Aorta (tissue), 5 donors: ENCODE data around the gene CHRNB4. TPM values are rescaled to one million over a fixed set of nuclear protein-coding genes. Genes with fewer than 3 reads are reported as not detected.

ENCODE experiments used
- ATAC-seq: fragments of 200-7000 bp; cut with Tn5 transposase; one replicate; pipeline ENCODE4 v1.9.1; 2022; ENCODE audit warnings: moderate library complexity; ENCODE audit not compliant: low FRiP score
- DNase-seq, 2 donors: peaks; one replicate each; pipeline ENCODE4 v3.0.0-alpha.2; 2020
- H3K27ac ChIP-seq, 2 donors: one replicate each; pipeline ENCODE4 v1.5.1; 2013; ENCODE audit warnings: low read length in 2 of 2, mild to moderate bottlenecking in 2 of 2, moderate library complexity in 2 of 2, control low read depth in 1 of 2, inconsistent platforms in 1 of 2, low read depth in 1 of 2
- H3K27me3 ChIP-seq, 2 donors: one replicate each; pipeline ENCODE4 v1.6.1; 2013; ENCODE audit warnings: control low read depth in 1 of 2, low read length in 1 of 2, mild to moderate bottlenecking in 1 of 2, moderate library complexity in 1 of 2; ENCODE audit not compliant: insufficient read depth in 2 of 2, control insufficient read depth in 1 of 2
- H3K36me3 ChIP-seq, 2 donors: one replicate each; pipeline ENCODE4 v1.6.1; 2013; ENCODE audit warnings: control low read depth in 1 of 2, low read length in 1 of 2, mild to moderate bottlenecking in 1 of 2; ENCODE audit not compliant: insufficient read depth in 2 of 2, control insufficient read depth in 1 of 2
- H3K4me1 ChIP-seq, 2 donors: one replicate each; pipeline ENCODE4 v1.6.1; 2013; ENCODE audit warnings: low read length in 2 of 2, control low read depth in 1 of 2, mild to moderate bottlenecking in 1 of 2, moderate library complexity in 1 of 2; ENCODE audit not compliant: insufficient read depth in 2 of 2, control insufficient read depth in 1 of 2
- H3K4me3 ChIP-seq, 2 donors: one replicate each; pipeline ENCODE4 v1.5.1; 2013; ENCODE audit warnings: low read length in 2 of 2, control low read depth in 1 of 2, mild to moderate bottlenecking in 1 of 2
- H3K9me3 ChIP-seq: one replicate; pipeline ENCODE4 v1.6.1; 2013; ENCODE audit warnings: mild to moderate bottlenecking, low read length; ENCODE audit not compliant: control insufficient read depth
- WGBS, 2 donors: extraction: QIAGEN DNeasy Blood & Tissue Kit; methylation state at CpG; one replicate each; pipeline ENCODE4 v1.1.7; 2013; 5-methylcytosine and 5-hydroxymethylcytosine counted together
- intact Hi-C, 2 donors: fragments of 100-400 bp; cut with DNase I; formaldehyde crosslinking; loops; one replicate each; pipeline versions ENCODE4 v1.14.2 to v1.15.0; 2022
- polyA plus RNA-seq, 2 donors: library from polyadenylated mRNA; stranded (reverse); fragments of 200-250 nt; gene quantifications; one replicate each; pipeline ENCODE4 v1.2.3, GENCODE V29; 2013
- total RNA-seq, 2 donors: library from RNA; stranded (reverse); fragmentation: NEBNext Ultra II Directional; extraction: Animal tissue kit (Norgen Biotek cat#: 25700); gene quantifications; one replicate each; pipeline ENCODE4 v1.2.1, GENCODE V29; 2021
- donor health status: healthy with polysubstance abuse.
- donor health status: Bipolar disorder and iron deficiency.
- donor health status: DM: no; HTN: no; CAD: no.
- donor health status: DM: no; HTN: no; CAD: no.
- donor health status: DM: yes; HTN: yes; CAD: no.

Gene CHRNB4
- total and polyA plus RNA-seq, 4 donors = not detected

DNA sequence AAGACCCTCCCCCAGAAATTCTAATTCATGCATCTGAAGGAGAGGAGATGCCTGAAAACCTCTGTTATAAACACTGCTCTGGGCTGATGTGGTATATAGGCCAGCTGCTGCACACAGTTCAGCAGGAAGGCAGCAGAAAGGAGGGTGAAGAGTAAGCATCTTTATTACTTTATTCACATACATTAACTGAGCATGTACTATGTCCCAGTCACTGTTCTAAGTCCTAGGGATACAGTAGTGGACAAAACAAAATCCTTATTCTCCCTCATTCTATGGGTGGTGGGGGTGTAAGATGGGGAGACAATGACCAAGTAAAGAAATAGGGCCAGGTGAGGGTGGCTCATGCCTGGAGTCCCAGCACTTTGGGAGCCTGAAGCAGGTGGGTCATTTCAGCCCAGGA is 17.8 kb upstream of the CHRNB4 start:
- no peak overlapping the region for H3K4me3 ChIP-seq
- H3K27ac ChIP-seq = no peak overlapping the region
- H3K4me1 ChIP-seq = no peaks in the 10 kb centered on the region
- no peak for DNase-seq
- ATAC-seq = no peak
- H3K27me3 ChIP-seq = no peaks in the 10 kb centered on the region
- intact Hi-C loops = no loop called here
- no peaks in the 10 kb centered on the region for H3K9me3 ChIP-seq
- no peaks in the 10 kb centered on the region for H3K36me3 ChIP-seq

DNA sequence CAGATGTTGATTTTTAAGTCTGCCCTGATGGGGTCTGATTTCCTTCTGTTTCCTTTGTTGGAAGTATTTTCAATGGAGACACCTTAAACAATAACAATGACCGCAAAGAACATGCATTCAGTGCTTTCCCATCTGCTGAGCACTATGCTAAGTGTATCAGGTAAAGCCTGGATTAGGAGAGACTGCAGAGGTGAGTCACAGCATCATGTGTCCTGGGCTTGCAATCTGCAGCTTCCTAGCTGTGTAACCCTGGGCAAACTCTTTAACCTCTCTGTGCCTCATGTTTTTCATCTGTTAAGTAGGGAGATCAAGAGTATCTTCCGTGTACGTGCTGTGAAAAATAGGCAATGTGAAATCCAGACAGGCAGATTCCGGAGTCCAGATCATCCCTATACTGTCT is 13.3 kb upstream of the CHRNB4 start:
- H3K4me3 ChIP-seq = no peak overlapping the region
- ATAC-seq (no peak), DNase-seq (no peak)
- H3K27ac ChIP-seq = no peak overlapping the region
- no peaks in the 10 kb centered on the region for H3K9me3 ChIP-seq
- intact Hi-C loops = no loop called here
- no peaks in the 10 kb centered on the region for H3K4me1 ChIP-seq
- 86 to 87% methylated on average over 4 of the region's 4 CpGs for WGBS, 2 donors
- H3K27me3 ChIP-seq = no peaks in the 10 kb centered on the region
- H3K36me3 ChIP-seq = no peaks in the 10 kb centered on the region

DNA sequence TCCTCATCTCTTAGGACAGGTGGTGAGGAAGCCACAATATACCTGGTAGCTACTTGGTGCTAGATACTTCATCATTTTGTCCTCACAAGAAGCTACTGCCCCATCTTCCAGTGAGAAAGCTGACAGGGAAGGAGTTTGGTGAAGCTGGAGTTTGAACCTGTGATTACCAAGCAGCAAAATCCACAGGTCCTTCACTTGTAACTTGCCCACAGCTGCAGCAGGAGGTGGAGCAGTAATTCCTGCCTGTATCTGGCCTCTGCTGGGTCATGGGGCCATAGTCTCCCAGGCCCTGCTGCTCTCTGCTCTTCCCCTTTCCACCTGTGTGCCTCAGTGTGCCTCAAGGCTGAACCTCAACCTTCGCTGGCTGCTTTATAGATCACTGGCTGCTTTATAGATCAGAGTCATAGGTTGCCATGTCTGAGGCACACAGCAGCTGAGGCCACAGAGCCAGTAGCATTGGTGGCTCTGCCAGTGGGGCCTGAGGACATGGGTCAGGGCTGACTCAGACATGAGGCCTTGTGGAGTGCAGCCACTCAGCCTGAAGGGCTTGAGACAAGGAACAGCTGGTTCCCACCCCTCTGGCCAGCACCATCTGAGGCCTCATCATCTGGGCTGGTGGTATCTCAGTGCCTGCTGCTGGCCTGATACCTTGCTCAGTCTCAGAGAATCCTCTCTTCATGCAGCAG is 11.1 kb upstream of the CHRNB4 start:
- intact Hi-C loops = no loop called here
- Histone ChIP-seq H3K4me3 (no peak overlapping the region), H3K27me3 (no peaks in the 10 kb centered on the region), H3K9me3 (no peaks in the 10 kb centered on the region), H3K4me1 (no peaks in the 10 kb centered on the region), H3K27ac (no peak overlapping the region), H3K36me3 (no peaks in the 10 kb centered on the region)
- 96 to 98% methylated on average over 1 of the region's 1 CpG for WGBS, 2 donors
- no peak for ATAC-seq
- no peak for DNase-seq

DNA sequence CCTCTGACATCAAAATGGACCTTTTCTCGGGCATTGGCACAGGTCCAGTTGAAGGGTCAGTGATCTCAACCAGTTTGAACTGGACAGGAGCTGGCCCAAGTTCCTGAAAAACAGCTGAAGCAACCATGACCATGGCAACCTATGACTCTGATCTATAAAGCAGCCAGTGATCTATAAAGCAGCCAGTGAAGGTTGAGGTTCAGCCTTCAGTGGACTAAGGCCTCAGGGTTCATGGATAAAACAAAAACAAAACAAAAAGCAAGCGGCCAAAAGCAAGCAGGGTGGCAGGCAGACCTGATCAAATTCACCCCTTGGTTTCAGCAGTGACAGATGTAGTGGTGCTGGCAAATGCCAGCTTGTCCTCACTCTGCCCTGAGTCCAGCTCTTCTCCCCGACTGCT is 10.0 kb upstream of the CHRNB4 start:
- Histone ChIP-seq H3K9me3 (no peaks in the 10 kb centered on the region), H3K4me1 (no peaks in the 10 kb centered on the region), H3K4me3 (no peak overlapping the region), H3K27me3 (no peaks in the 10 kb centered on the region), H3K36me3 (no peaks in the 10 kb centered on the region), H3K27ac (no peak overlapping the region)
- ATAC-seq = no peak
- intact Hi-C loops = no loop called here
- 61 to 62% methylated on average over 3 of the region's 3 CpGs for WGBS, 2 donors
- DNase-seq = no peak

DNA sequence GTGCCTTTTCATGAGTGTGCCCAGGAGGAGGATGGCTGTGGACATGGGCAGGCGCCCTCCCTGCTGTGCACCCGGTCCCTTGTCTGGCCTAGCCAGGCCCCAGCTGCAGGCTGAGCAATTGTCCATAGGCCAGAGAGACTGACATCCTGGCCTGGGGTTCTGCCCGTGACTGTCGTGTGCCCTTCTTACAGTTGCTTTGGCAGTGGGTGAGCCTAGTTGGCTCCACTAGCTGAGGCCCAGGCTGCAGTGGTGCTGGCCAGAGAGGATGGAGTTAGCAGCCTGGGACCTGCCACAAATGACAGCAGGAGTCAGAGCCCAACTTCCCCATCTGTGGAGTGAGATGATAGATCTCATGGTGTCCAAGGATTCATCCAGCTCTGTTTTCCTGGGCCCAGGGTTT is 9.0 kb upstream of the CHRNB4 start:
- no peak for DNase-seq
- Histone ChIP-seq H3K4me3 (no peak overlapping the region), H3K27ac (no peak overlapping the region), H3K4me1 (no peaks in the 10 kb centered on the region), H3K36me3 (no peaks in the 10 kb centered on the region), H3K27me3 (no peaks in the 10 kb centered on the region), H3K9me3 (no peaks in the 10 kb centered on the region)
- ATAC-seq = no peak
- intact Hi-C loops = no loop called here
- WGBS, 2 donors = 26 to 31% methylated on average over 4 of the region's 4 CpGs

DNA sequence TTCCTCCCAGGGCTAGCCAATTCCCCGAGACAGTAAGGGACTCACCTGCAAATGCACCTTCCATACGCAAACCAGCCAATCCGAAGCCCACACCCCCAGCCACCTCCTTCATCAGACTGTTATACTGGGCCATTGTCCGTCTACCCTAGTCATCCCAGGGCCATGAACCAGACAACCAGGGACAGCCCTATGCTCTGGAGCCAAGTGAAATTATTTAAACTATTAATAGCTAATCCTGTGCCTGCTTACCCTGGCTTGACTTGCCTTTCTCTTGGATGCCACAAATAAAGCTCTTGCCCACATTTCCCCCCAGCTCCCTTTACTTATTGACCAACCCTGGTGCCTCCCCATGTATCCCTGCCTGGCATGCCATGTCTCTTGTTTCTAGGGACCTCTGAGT is 4.0 kb upstream of the CHRNB4 start:
- no peaks in the 10 kb centered on the region for H3K27me3 ChIP-seq
- 41 to 46% methylated on average over 4 of the region's 4 CpGs for WGBS, 2 donors
- H3K4me1 ChIP-seq = peaks cover 0 to 3% of the 10 kb centered on the region in 2 donors
- DNase-seq = no peak
- intact Hi-C loops = loop anchor here in 1 of 2 donors (10.0 kb wide), 1 partner anchor 540 kb away; no protein-coding TSS in a partner anchor
- no peaks in the 10 kb centered on the region for H3K9me3 ChIP-seq
- H3K36me3 ChIP-seq = no peaks in the 10 kb centered on the region
- H3K4me3 ChIP-seq = no peak overlapping the region
- H3K27ac ChIP-seq = no peak overlapping the region
- ATAC-seq = no peak

DNA sequence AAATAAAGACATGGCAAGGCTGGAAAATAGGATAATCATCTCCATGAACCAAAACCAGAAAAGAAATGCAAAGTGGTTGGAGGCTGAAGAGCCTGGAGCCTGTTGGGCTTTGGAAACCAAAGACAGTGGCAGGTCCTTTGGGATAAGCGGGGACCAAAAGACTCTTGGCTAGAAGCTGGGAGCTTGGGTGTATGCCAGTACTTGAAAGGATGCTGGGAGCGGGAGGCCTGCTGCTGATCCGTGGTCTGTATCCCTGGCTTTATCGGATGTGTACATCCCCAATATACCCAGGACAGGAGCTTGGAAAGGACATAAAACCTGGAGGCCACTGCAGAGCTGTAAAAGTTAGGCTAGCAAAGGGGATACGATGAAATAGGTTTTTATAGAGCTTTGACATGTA is 1.3 kb upstream of the CHRNB4 start:
- H3K4me3 ChIP-seq = no peak overlapping the region
- peaks cover 0 to 3% of the 10 kb centered on the region in 2 donors for H3K4me1 ChIP-seq
- DNase-seq (no peak), ATAC-seq (no peak)
- WGBS, 2 donors = 31 to 37% methylated on average over 5 of the region's 5 CpGs
- no peak overlapping the region for H3K27ac ChIP-seq
- no peaks in the 10 kb centered on the region for H3K27me3 ChIP-seq
- intact Hi-C loops = loop anchor here in 1 of 2 donors (10.0 kb wide), 1 partner anchor 542 kb away; no protein-coding TSS in a partner anchor
- H3K36me3 ChIP-seq = no peaks in the 10 kb centered on the region
- H3K9me3 ChIP-seq = no peaks in the 10 kb centered on the region

DNA sequence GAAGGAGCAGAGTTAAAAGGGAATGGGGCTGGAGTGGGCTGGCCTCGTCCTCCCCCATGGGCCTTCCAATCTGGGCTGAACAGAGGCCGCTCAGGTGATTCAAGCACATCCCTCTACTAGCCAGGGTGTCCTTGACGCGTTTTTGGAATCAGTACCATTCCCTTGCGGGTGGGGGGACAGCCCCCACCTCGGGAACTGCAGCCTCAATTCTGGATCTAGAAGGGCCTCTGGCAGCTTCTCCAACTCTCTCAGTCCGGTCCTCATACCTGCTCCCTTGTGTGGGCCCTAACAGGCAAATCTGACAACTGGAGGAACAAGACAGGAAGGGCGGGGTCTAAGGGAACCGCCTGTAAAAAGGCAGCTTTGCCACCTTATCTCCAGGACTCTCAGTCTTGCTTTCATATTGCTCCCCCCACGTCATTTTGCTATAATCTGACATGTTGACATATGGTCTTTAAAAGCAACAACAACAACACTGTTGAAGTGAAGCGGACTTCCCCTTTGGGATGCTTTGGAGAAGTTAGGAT is 802 bp upstream of the CHRNB4 start:
- WGBS, 2 donors = 75 to 79% methylated on average over 11 of the region's 11 CpGs
- intact Hi-C loops = loop anchor here in 1 of 2 donors (10.0 kb wide), 1 partner anchor 543 kb away; no protein-coding TSS in a partner anchor
- no peaks in the 10 kb centered on the region for H3K36me3 ChIP-seq

DNA sequence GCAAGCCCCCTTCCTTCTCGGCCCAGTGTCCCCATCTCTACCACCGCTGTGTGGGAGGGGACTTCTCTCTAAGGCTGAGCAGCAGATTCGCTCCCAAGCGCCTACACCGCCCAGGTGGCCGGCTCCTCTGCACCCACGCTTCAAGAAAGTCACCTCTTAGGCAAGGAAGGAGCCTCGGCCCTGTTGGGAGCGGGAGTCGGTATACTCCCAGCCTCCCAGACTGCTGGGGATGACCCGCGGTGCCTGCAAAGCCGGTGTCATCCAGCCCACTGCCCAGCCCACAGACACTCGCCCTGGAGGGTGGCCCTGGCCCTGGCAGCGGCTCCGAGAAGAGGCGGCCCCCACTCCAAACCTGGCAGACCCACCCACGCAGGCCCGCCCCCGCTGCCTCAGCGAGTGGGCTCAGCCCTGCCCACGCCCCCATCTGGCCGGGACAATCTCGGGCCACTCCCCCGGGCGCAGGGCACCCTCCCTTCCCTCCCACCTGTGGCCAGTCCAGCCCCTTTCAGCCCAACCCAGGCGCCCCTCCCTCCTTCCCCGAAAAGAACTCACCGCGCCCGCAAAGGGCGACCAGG is 396 bp downstream of the CHRNB4 start:
- Histone ChIP-seq H3K9me3 (no peaks in the 10 kb centered on the region), H3K4me1 (peaks cover 0 to 3% of the 10 kb centered on the region in 2 donors), H3K4me3 (peak overlapping the region in 1 of 2 donors; percentile 30), H3K27ac (no peak overlapping the region), H3K36me3 (no peaks in the 10 kb centered on the region), H3K27me3 (no peaks in the 10 kb centered on the region)
- intact Hi-C loops = loop anchor here in 1 of 2 donors (10.0 kb wide), 1 partner anchor 544 kb away; no protein-coding TSS in a partner anchor
- WGBS, 2 donors = 23 to 32% methylated on average over 24 to 32 of the region's 32 CpGs
- DNase-seq (no peak), ATAC-seq (peak; percentile 32)

More for the DNA sequence above, 802 bp upstream of the CHRNB4 start:
- Histone ChIP-seq H3K27me3 (no peaks in the 10 kb centered on the region), H3K4me1 (peaks cover 0 to 3% of the 10 kb centered on the region in 2 donors), H3K27ac (no peak overlapping the region), H3K4me3 (no peak overlapping the region), H3K9me3 (no peaks in the 10 kb centered on the region)
- DNase-seq (no peak), ATAC-seq (peak; percentile 4)
